AG09319 (cell line): ENCODE data around the gene MEPCE.

Source experiments
- DNase-seq: peaks from one replicate; pipeline ENCODE4 v3.0.0-alpha.2; 2010; ENCODE audit warnings: low read depth; ENCODE audit errors: extremely low read depth
- CTCF ChIP-seq: IDR thresholded peaks from 2 replicates; pipeline ENCODE4 v1.5.1; 2011; ENCODE audit warnings: low read depth, mild to moderate bottlenecking, inconsistent platforms, low read length, moderate library complexity

Gene MEPCE

GRCh38 chr7:100457033-100457432 lies 27.4 kb downstream of the MEPCE start:
- no peak for DNase-seq
- TF ChIP-seq CTCF = no peak

DNA sequence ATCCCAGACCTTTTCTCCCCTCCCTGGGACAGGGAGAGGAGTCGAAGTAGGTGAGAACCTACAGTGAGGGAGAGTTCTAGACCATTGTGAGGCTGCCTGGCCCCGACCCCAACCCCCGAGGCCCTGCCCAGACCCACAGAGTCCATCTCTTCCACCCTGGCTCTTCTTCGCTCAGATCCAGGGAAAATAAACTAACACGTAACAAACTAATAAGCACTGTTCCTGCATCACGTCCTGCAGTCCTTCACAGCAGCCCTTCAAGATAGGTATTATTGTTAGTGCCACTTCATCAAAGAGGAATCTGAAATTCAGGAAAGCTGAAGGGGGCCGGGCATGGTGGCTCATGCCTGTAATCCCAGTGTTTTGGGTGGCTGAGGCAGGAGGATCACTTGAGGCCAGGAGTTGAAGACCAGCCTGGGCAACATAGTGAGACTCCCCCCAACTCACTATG lies 34.6 kb downstream of the MEPCE start, which contains the start of gene SPACDR:
Gene SPACDR, minus strand, starts transcription at position 51 of the 451 bp plus-strand sequence. CDS start 235 bp downstream, outside the sequence.
- no peak for TF ChIP-seq CTCF
- no peak for DNase-seq

- no peak for TF ChIP-seq CTCF
- no peak for DNase-seq
Measured at GRCh38 chr7:100464791-100465190, 35.2 kb downstream of the MEPCE start.

DNA sequence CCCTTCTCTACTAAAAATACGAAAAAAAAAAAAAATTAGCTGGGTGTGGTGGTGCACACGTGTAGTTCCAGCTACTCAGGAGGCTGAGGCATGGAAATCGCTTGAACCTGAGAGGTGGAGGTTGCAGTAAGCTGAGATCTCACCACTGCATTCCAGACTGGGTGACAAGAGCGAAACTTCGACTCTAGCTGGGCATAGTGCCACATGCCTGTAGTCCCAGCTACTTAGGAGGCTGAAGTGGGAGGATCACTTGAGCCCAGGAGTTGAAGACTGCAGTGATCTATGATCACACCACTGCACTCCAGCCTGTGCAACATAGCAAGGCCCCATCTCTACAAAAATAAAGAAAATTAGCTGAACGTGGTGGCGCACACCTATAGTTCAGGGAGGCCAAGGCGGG lies 35.7 kb downstream of the MEPCE start:
- DNase-seq = no peak

DNA sequence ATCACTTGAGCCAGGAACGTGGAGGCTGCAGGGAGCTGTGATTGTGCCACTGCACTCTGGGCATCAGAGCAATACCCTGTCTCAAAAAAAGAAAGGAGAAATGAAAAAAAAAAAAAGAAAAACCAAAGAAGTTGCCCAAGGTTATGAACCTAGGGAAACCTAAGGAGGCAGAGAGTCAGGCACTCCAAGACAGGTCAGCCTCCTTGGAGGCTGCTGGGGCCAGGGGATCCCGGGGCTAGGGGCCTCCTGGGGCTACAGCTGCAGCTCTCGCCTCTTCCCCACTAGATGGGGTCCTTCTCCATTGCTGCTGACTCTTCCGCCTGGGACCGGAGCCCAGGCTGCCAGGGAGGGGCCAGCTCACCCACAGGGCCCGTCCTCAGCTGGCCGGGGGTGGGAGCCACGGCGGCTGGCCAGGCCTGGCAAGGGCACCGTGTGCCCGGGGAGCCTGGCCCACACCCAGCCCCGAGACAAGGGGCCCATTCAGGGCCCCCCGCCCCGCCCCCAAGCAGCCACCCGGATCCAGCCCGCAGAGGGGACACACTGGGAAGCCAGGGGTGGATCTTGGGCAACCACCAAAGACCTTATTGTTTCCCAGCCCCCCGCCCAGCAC lies 36.2 kb downstream of the MEPCE start:
- peak; percentile 74 for TF ChIP-seq CTCF
- DNase-seq = no peak

More for the DNA sequence above, 35.7 kb downstream of the MEPCE start:
- no peak for TF ChIP-seq CTCF

GRCh38 chr7:100466653-100467605 lies 37.3 kb downstream of the MEPCE start:
- TF ChIP-seq CTCF = no peak
- DNase-seq = no peak
